Fibroblast of peridontal ligament (primary cell): ENCODE measurements around the gene ZSCAN10.
"Not testable (repeated sequence)": the region's sequence is repeated elsewhere in the genome, so short reads cannot be mapped to it uniquely, and the experiment has no call there.

Experiments used
- DNase-seq: peaks from one replicate; pipeline ENCODE4 v3.0.0-alpha.2; 2010; ENCODE audit errors: extremely low read depth

Gene ZSCAN10

GRCh38 chr16:3085868-3086595, 13.1 kb downstream of the ZSCAN10 start:
- DNase-seq, result no peak

- DNase-seq, result no peak
These were observed 14.0 kb downstream of the ZSCAN10 start for GRCh38 chr16:3084969-3085670.

DNA sequence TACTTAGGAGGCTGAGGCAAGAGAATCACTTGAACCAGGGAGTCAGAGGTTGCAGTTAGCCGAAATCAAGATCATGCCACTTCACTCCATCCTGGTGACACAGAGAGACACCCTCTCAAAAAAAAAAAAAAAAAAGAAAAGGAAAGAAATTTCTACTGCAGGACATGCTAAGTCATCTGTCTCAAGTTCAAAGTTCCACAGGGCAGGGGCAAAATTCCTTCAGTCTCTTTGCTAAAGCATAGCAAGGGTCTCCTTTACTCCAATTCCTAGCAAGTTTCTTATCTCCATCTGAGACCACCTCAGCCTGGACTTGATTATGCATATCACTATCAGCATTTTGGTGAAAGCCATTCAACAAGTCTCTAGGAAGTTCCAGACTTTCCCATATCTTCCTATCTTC, 14.6 kb downstream of the ZSCAN10 start:
- DNase-seq, result no peak

GRCh38 chr16:3083408-3083807, 15.7 kb downstream of the ZSCAN10 start:
- DNase-seq, result not testable (repeated sequence)

DNA sequence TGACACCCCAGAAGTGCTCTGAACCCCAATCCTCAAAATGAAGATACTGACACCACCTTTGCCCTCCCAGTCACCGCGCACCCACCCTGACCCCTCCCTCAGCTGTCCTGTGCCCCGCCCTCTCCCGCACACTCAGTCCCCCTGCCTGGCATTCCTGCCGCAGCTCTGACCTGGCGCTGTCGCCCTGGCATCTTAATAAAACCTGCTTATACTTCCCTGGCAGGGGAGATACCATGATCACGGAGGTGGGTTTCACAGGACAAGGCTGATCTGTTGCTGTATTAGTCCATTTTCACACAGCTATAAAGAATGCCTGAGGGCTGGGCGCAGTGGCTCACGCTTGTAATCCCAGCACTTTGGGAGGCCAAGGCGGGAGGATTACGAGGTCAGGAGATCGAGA, 17.1 kb downstream of the ZSCAN10 start:
- DNase-seq, result not testable (repeated sequence)

GRCh38 chr16:3080024-3080423, 19.1 kb downstream of the ZSCAN10 start:
- no peak for DNase-seq

GRCh38 chr16:3076577-3076976, 22.5 kb downstream of the ZSCAN10 start:
- DNase-seq, result no peak

DNA sequence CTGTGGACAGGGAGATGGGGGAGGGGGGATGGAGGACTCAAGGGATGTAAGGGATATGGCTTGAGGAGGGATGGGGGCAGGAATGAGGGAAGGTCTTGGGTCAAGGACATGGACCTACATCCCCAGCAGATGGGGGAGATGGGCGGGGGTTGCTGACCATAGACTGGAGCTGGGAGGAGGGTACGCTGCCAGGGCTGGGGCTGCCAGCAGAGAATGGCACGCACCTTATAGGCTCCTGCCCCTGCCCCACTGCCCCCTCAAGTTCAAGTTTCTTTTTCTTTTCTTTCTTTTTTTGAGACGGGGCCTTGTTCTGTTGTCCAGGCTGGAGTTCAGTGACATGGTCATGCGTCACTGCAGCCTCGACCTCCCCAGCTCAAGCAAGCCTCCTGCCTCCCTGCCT, 23.1 kb downstream of the ZSCAN10 start:
- DNase-seq, result not testable (repeated sequence)

GRCh38 chr16:3075523-3075915, 23.6 kb downstream of the ZSCAN10 start:
- no peak for DNase-seq

GRCh38 chr16:3074860-3075522, 24.1 kb downstream of the ZSCAN10 start:
- no peak for DNase-seq

DNA sequence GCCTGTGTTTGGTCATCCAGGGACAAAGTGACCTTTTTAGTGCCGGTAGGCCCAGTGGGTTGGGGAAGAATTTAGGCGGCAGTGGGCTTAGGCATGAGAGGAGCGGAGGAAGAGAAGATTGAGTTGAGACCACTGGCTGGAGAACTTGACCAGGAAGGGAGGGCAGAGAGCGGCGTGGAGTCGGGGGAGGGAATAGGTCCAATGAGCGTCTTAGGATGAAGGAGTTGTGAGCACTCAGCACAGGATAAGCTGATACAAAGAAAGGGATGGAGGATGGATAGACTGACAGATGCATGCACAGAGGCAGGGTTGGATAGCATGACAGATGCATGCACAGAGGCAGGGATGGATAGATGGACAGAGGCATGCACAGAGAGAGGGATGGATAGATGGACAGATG, 25.6 kb downstream of the ZSCAN10 start:
- no peak for DNase-seq

- DNase-seq, result not testable (repeated sequence)
These were observed 26.4 kb downstream of the ZSCAN10 start for GRCh38 chr16:3072576-3073263.

GRCh38 chr16:3072148-3072547, 26.9 kb downstream of the ZSCAN10 start:
- DNase-seq, result not testable (repeated sequence)

DNA sequence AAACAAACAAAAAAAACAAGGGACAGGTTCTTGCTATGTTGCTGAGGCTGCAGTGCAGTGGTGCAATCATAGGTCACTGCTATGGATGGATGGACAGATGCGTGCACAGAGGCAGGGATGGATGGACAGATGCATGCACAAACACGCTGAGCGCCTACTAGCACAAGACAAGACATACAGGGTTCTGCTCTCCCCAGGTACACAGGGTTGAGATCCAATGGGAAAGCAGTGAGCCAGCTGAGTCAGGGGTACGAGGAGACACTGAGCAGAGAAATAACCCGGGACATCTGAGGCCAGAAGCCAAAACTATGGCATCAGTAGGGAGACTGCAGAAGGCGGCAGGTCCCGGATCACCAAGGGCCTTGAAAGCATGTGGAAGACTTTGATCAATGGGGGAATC, 27.4 kb downstream of the ZSCAN10 start:
- no peak for DNase-seq

DNA sequence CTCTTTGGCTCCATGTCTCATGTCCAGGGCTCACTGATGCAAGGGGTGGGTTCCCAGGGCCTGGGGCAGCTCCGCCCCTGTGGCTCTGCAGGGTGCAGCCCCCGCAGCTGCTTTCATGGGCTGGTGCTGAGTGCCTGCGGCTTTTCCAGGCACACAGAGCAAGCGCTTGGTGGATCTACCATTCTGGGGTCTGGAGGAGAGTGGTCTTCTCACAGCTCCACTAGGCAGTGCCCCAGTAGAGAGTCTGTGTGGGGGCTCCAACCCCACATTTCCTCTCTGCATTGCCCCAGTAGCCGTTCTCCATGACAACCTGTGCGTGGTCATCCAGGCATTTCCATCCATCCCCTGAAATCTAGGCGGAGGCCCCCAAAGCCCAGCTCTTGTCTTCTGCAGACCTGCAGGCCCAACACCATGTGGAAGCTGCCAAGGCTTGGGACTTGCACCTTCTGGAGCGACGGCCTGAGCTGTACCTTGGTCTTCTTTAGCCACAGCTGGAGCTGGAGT, 28.4 kb downstream of the ZSCAN10 start:
- no peak for DNase-seq

GRCh38 chr16:3069146-3069545, 29.9 kb downstream of the ZSCAN10 start:
- DNase-seq, result not testable (repeated sequence)

- no peak for DNase-seq
These were observed 30.6 kb downstream of the ZSCAN10 start for GRCh38 chr16:3068487-3068886.

GRCh38 chr16:3066440-3066748, 32.7 kb downstream of the ZSCAN10 start:
- DNase-seq, result no peak

DNA sequence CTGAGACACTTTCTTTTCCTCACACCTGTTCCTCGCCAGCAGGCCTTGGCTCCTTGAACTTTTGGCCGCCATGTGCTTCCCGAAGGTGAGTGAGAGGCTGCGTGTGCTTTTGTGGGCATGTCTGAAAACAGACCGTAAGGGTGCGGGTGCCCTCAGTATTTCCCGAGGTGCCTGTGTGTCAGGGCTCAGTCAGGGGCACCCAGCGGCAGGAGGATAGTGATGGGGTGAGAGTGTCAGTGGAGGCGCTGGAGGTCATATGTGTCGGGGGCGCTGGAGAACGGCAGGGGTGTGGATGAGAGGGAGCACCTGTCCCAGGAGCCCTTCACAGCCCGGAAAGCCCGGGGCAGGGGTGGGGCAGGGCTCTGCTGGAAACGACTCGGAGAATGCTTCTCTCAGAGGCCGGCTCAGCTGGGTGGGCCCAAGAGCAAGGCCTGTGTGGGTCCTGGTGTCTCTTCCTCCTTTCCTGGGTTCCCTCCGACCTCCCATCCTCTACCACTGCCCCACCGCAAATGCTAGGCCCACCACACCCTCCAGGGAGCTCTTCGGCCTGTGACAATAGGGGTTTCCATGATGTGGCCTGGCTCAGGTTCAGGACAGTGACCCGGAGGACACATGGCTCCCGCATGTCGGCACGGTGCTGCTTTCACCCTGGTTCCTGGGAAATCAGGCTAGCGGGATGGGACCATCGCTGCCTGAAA, 33.2 kb downstream of the ZSCAN10 start:
- DNase-seq, result no peak

DNA sequence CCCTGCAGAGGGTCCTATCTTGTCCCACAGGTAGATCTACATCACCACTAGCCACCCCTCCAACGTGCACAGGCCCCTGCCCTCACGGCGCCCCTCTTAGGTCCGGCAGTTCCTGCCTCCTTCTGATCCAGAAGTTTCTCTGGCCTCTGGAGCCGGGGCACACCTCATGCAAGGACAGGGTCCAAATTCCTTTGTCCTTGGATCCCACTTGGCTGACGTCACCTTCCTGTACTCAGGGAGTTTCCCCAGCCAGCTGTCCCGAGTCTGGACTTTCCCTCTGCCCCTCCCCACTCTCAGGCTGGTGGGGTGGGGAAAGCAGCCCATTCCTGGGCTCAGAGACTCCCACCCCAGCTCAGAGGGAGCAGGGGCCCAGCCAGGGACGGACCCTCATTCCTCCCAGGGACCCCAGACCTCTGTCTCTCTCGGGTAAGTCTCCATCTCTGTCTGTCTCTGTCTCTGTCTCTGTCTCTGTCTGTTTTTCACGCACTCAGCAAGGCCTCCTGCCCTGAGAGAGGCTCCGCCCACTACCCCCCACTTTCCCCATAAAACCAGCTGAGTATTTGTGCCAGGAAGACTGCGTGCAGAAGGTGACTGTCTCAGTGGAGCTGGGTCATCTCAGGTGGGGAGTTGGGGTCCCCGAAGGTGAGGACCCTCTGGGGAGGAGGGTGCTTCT, 33.9 kb downstream of the ZSCAN10 start, which contains the start of gene IL32:
Gene IL32 (plus strand): TSS at position 572 of the 673 bp plus-strand sequence. CDS start 172 bp downstream, outside the sequence.
- peak; percentile 33 for DNase-seq
